GM18511 (cell line): ENCODE results near the gene KIRREL1.

Experiments
- ATAC-seq: cut with Tn5 transposase; IDR thresholded peaks from one replicate; pipeline ENCODE4 v1.9.1; 2021; ENCODE audit warnings: mild to moderate bottlenecking, moderate library complexity; ENCODE audit not compliant: unreplicated experiment

Gene KIRREL1

GRCh38 chr1:158028969-158029368 is 35.5 kb downstream of the KIRREL1 start:
- ATAC-seq = no peak

GRCh38 chr1:158035014-158035413 is 41.6 kb downstream of the KIRREL1 start:
- ATAC-seq = no peak

GRCh38 chr1:158035976-158036583 is 42.6 kb downstream of the KIRREL1 start:
- no peak for ATAC-seq

DNA sequence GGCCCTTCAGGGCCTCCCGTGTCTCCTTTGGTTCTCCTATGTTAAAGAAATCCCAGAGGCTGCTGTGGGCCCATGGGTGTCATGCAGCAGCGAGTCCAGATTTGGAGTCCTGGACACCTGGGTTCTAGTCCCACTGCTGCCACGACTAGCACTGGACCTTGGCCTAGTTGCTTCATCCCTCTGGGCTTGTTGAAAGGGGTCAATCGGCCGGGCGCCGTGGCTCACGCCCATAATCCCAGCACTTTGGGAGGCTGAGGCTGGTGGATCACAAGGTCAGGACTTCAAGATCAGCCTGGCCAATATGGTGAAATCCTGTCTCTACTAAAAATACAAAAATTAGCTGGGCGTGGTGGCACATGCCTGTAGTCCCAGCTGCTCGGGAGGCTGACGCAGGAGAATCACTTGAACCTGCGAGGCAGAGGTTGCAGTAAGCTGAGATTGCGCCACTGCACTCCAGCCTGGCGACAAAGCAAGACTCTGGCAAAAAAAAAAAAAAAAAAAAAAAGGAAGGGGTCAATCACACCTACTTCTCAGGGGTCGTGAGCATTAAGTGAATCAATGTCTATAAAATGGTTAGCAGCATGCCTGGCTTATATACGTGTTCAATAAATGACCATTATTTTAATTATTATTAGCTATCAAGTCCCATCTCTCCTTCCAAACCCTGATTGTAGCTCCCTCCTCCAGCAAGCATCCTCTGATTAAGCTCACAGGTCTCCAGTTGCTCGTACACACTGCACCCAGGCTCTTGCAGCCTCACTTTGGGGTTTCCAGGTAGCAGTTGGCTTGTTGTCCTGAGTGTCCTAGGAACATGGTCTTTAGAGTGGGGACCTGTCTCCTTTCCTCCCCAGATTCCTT is 43.8 kb downstream of the KIRREL1 start:
- ATAC-seq = no peak

DNA sequence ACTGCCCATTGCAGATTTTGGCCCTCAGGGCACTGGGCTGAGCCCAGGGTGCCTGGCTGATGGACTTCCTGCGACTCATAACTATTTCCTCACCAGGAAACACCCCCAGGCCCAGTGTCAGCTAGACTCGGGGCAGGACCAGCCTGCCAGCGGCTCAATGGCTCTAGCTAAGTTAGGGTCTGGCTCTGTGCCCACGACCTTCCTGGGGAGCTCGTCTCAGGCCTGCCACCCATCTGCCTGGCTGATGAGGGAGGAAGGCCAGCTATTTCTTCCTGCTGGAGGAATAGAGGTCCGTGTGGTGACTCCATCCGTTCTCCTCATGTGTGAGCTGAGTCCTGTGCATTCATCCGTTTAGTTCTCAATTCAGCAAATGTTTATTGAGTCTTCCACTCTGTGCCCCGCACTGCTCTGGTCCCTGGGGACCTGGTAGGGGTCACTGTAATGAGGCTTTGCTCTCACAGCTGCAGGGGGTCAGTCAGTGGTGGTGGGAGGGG is 44.5 kb downstream of the KIRREL1 start:
- no peak for ATAC-seq

- no peak for ATAC-seq
These were observed 45.3 kb downstream of the KIRREL1 start for GRCh38 chr1:158038793-158039192.

DNA sequence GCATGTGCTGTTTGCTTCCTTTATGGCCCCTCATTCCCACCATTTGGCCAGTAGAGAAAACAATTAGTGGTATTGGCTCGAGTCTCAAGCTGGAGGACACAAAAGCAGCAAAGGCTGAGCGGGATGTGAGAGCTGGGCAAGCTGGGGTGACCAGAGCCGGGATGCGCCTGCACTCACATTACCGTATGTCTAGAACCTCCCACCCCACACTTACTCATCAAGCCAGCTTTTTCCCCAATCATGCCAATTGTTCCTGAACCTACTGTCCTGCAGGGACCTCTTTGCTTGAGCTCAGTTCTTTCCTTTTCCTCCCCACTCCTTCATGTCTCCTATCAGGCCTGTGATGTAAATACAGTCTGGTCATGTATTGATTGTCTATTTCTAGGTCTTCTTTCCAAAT is 45.9 kb downstream of the KIRREL1 start:
- no peak for ATAC-seq

DNA sequence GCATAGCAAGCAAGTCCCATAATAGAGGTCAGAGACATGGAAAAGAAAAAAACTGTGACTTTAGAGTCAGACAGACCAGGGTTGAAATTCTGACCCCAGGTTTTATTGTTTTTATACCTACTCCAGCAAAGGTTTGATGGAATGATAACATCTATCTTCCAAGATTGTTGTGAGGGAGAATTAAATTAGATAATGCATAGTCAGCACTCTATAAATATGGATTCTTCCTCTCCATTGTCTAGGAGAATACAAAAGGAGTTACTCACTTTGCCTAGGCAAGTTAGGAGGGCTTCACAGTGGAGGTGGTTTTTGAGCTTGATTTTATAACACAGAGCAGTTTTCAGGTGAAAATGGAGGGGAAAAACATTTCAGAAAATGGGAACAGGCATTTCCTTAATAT is 46.9 kb downstream of the KIRREL1 start:
- ATAC-seq = no peak

GRCh38 chr1:158043232-158043631 is 49.8 kb downstream of the KIRREL1 start:
- ATAC-seq = no peak

GRCh38 chr1:158045639-158046038 is 52.2 kb downstream of the KIRREL1 start:
- ATAC-seq = no peak

DNA sequence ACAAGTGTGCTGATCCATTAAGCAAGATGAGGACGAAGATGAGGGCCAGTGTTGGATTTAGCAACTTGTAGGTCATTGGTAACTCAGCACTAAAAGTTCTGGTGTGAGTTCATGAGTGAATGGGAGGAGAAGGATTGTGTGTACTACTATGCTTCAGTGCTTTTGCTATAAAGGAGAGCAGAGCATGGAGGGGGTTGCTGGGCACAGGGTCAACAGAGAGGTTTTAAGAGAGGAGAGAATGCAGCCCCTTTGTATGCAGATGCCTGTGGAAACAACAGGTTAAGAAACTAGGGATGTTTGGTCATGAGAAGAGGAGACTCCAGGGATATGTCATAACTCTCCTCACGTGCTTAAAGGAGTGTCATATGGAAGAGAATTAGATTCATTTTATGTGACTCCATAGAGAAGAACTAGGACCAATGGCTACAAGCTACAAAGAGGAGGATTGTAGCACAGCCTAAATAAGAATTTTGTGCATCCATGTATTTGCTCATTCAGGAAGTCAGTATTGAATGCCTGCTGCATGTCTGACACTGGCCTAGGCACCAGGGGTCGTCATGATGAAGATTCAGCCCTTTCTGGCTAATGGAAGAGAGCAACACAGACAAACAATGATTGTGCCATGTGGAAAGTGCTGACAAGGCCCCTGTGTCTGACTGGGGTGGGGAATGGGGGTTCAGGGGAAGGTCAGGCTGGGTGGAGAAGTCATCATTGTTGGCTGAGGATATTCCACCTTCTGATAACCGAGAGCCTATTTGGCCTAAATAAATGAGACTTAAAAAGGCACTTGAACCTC is 53.5 kb downstream of the KIRREL1 start:
- no peak for ATAC-seq

DNA sequence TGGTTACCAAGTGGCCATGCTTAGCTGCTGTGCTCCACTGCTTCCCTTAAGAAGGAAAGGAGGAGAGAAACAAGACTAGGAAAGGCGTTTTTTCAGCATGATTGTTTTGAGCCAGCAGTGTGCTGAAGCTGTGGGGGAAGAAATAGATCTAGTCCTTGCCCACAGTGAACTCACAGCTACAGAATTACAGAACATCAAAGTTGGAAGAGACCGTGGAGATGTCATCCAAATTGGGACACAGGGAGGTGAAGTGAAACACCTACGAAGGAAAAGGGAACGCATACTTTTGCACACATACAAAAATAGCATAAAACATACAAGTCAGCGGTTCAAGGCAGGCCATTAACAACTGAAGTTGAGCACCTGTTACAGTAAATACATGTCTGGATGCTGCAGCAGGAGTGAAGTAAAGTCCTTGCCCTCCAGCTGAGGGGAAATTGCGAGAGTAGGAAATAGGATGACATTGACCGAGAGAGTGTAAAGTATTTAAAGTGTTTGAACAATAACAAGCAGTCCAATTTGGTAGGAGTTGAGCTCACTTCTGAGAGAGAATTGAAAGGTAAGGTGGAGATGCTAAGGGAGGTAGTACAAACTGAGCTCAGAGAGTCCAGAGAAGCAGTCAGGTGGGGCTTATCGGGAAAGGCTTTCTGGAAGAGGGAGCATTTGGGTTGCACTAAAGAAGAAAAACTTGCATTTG is 55.1 kb downstream of the KIRREL1 start:
- ATAC-seq = no peak

- no peak for ATAC-seq
These were observed 56.4 kb downstream of the KIRREL1 start for GRCh38 chr1:158049853-158050252.

GRCh38 chr1:158053276-158053675 is 59.8 kb downstream of the KIRREL1 start:
- no peak for ATAC-seq

GRCh38 chr1:158054721-158055120 is 61.3 kb downstream of the KIRREL1 start:
- ATAC-seq = no peak

DNA sequence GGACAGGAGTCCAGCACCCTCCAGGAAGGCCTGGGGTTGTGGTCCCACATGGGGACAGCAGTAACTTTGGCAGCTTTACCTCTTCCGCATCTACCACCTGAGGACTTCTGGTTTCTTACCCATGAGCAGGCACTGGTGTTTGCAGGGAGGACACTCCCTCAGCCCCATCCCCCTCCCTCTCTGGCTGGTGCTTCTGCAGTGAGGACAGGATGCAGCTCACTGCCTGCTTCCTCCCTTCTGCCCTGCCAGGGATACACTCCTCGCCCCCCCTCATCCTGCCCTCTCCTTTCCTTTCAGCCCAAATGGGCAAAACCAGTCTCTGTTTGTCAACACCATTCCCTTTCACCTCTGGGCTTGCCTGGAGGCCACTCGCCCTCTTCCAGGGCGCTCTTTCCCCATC is 62.4 kb downstream of the KIRREL1 start:
- ATAC-seq = no peak

GRCh38 chr1:158056498-158056897 is 63.1 kb downstream of the KIRREL1 start:
- ATAC-seq = no peak

DNA sequence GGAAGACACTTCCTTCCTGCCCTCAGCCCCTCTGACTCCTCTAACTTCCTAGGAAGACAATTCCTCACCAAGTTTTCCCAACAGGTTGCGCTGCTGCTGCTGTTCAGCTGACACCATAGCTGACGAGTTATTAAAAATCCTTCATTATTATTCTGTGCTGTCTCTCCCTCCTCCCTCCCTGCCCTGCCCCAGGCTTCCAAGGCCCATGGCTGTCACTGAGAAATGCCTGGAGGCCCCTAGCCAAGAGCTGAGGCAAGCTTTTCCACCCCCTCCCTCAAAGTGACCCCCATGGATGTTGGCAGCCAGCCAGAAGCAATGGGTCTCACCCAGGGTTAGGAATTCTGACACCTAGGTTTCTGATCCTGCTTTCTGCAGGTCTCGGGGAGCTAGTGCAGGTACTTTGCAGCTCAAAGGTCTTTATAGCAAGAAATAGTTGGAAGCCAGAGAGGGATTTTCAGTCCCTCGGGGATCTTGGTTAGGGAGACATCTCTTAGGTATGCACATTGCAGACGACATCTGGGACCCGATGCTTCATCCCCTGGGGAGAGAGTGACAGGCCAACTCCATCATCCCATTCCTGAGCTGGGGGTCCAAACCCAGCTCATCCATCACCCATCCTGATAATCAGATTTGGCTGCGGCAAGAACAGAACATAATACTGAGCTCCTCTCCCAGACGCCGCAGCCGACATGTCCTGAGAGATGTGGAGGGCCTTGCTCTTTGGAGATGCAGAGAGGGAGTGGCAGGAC is 65.0 kb downstream of the KIRREL1 start:
- no peak for ATAC-seq

GRCh38 chr1:158059984-158060383 is 66.5 kb downstream of the KIRREL1 start:
- no peak for ATAC-seq

DNA sequence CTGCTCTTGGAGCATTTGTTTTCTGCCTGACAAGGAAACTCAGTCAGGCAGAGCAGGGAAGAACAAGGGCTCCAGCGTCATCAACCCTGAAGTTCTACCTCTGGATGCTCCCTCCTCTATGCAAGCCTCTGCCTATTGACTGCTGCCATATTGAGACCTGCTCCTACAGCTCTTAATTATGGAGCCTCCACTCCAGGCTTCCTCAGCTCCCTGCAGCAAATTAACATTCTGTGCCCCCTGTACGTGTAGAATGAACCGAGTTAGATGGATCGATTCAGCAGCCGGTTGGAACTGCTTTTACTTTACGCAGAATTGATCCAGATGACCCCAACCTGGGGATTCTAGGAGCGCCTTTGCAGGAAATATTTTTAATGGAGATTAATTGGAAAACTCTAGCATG is 68.7 kb downstream of the KIRREL1 start:
- ATAC-seq = no peak
